Activated T-cell treated with anti-CD3 and anti-CD28 coated beads, Interleukin-2, amount 50 U/mL, for 24 hours (primary cell): ENCODE measurements around the gene KIAA1586.
A peak's percentile ranks its signal among the peaks of the same experiment; 100 is the strongest.
"Not testable (repeated sequence)": the region's sequence is repeated elsewhere in the genome, so short reads cannot be mapped to it uniquely, and the experiment has no call there.

Source experiments
- DNase-seq: peaks from one replicate; pipeline ENCODE4 v3.0.0-alpha.2; 2020
- H3K27ac Mint-ChIP-seq: 2 replicates; pipeline ENCODE4 v1.8.0; 2020; ENCODE audit warnings: mild to moderate bottlenecking, mixed read lengths
- H3K27me3 Mint-ChIP-seq: 2 replicates; pipeline ENCODE4 v1.8.0; 2020; ENCODE audit warnings: mixed read lengths
- H3K36me3 Mint-ChIP-seq: 2 replicates; pipeline ENCODE4 v1.8.0; 2020; ENCODE audit warnings: low read depth, mixed read lengths
- H3K4me1 Mint-ChIP-seq: 2 replicates; pipeline ENCODE4 v1.8.0; 2020; ENCODE audit warnings: low read depth, mixed read lengths
- H3K4me3 Mint-ChIP-seq: 2 replicates; pipeline ENCODE4 v1.8.0; 2020; ENCODE audit warnings: mild to moderate bottlenecking, moderate library complexity, mixed read lengths
- H3K9me3 Mint-ChIP-seq: 2 replicates; pipeline ENCODE4 v1.8.0; 2020; ENCODE audit warnings: mixed read lengths

The KIAA1586 gene

DNA sequence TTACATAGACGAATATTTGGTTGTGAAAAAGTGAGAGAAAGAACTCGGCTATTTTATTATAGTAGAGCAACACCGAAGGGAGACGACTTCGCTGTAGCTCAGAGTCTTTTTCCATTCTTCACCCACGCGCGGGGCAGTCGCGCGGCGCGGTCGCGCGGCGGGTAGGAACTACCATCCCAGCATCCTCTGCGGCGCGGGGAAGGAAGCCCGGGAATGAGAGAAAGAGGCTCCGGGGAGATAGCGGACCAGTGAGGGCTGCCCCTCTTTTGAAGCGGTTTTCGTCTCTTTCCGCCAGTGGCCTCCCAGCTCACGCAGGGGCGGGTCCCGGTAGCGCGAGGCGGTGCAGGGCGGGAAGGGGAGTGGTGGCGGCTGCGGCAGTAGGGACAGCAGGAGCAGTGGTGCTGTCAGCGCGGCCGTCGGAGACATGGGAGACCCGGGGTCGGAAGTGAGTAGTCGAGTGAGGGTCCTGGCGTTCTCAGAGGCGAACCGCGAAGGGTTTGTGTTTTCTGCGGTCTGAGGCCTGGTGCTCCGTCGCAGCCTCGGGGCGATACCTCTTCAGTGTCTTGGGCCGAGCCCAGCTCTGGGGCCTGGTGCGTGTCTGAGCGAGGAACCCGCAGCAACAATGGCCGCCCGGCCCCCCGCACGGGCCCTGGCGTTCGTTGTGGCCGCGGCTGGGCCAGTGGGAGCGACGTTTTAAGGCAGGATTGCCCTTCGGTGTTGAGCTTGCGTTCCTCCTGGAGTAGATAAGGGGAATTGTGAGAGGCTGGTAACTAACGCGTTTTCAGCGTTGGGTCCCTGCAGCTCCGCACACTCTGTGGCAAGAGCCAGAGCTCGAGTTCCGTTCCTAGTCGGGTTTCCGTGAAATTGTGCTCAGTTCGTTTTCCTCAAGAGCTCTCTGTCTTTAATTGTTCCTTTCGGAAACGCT lies at the start of gene KIAA1586:
Gene KIAA1586, plus strand, starts transcription at position 362 of the 925 bp plus-strand sequence. Its CDS starts 63 bp downstream, at position 425.
- Mint-ChIP-seq H3K27me3 (peaks cover 33% of the 10 kb centered on the region), H3K27ac (peak within 1 kb of the TSS; percentile 93), H3K36me3 (peaks cover 38% of the 10 kb centered on the region), H3K4me1 (peaks cover 29% of the 10 kb centered on the region), H3K4me3 (peak within 1 kb of the TSS; percentile 89)
- H3K9me3 Mint-ChIP-seq = not testable (repeated sequence)
- peak; percentile 89 for DNase-seq

DNA sequence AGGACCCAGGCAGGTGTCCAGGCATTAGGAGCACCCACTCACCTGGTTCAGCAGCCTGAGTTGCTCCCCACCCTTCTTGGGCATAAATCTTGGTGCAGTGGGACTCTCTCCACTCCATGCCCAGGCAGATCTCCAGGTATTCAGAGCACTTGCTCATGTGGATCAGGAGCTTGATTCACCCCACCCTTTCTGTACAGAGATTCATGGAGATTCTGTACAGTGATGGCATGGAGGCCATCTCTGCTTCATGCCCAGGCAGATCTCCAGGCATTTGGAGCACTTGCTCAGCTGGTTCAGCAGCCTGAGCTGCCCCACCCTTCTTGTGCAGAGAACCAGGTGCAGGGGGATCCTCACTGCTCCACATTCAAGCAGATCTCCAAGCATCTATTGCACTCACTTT lies 47.4 kb upstream of the KIAA1586 start:
- no peaks in the 10 kb centered on the region for H3K36me3 Mint-ChIP-seq
- no peak overlapping the region for H3K27ac Mint-ChIP-seq
- no peak for DNase-seq
- H3K27me3 Mint-ChIP-seq = peaks cover 18% of the 10 kb centered on the region
- H3K4me3 Mint-ChIP-seq = no peak overlapping the region
- no peaks in the 10 kb centered on the region for H3K4me1 Mint-ChIP-seq
- no peaks in the 10 kb centered on the region for H3K9me3 Mint-ChIP-seq

DNA sequence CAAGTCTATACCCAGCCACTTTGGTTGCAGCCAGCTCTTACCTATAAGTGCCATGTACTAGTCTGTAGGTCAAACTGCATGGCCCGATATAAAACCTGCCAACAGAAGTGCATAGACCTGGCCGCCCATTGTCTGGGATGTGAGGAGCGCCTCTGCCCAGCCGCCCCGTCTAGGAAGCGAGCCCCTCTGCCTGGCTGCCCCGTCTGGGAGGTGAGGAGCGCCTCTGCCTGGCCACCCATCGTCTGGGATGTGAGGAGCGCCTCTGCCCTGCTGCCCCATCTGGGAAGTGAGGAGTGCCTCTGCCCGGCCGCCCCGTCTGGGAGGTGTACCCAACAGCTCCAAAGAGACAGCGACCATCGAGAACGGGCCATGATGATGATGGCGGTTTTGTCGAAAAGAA lies 46.7 kb upstream of the KIAA1586 start:
- not testable (repeated sequence) for H3K27ac Mint-ChIP-seq

DNA sequence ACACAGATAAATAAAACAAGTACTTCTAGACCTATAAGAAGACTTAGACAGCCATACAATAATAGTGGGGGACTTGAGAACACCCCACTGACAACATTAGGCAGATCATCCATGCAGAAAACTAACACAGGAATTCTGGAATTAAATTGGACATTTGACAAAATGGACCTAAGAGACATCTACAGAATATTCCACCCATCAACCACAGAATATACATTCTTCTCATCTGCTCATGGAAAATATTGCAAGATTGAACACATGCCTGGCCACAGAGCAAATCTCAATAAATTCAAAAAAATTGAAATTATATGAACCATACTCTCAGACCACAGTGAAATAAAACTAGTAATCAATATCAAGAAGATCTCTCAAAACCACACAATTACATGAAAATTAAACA lies 44.3 kb upstream of the KIAA1586 start:
- H3K4me1 Mint-ChIP-seq = no peaks in the 10 kb centered on the region
- no peak for DNase-seq
- peaks cover 14% of the 10 kb centered on the region for H3K27me3 Mint-ChIP-seq
- no peak overlapping the region for H3K27ac Mint-ChIP-seq
- no peak overlapping the region for H3K4me3 Mint-ChIP-seq
- no peaks in the 10 kb centered on the region for H3K36me3 Mint-ChIP-seq
- no peaks in the 10 kb centered on the region for H3K9me3 Mint-ChIP-seq

More for the DNA sequence above, 46.7 kb upstream of the KIAA1586 start:
- not testable (repeated sequence) for DNase-seq, H3K36me3 Mint-ChIP-seq, H3K4me3 Mint-ChIP-seq, H3K4me1 Mint-ChIP-seq, H3K9me3 Mint-ChIP-seq
- H3K27me3 Mint-ChIP-seq = peaks cover 17% of the 10 kb centered on the region

DNA sequence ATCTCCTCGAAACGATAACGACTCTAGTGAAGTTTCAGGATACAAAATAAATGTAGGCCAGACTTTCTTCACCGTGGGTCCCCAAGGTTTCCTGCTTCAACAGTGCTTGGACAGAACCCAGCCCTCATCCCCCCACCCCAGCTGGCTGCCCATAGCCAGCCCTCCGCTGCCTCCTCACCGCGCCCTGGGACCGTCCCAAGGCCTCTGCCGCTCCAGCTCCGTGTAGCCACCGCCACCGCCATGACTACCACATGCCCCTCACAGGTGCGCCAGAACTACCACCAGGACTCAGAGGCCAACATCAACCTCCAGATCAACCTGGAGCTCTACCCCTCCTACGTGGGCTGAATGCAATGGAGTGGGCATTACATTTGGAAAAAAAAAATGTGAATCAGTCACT lies 42.2 kb upstream of the KIAA1586 start:
- Mint-ChIP-seq H3K4me1 (no peaks in the 10 kb centered on the region), H3K27ac (no peak overlapping the region), H3K36me3 (no peaks in the 10 kb centered on the region), H3K4me3 (no peak overlapping the region), H3K27me3 (peaks cover 5% of the 10 kb centered on the region), H3K9me3 (no peaks in the 10 kb centered on the region)
- no peak for DNase-seq

- Mint-ChIP-seq H3K36me3 (no peaks in the 10 kb centered on the region), H3K27ac (no peak overlapping the region), H3K27me3 (peaks cover 4% of the 10 kb centered on the region), H3K9me3 (no peaks in the 10 kb centered on the region), H3K4me1 (no peaks in the 10 kb centered on the region), H3K4me3 (no peak overlapping the region)
- DNase-seq = no peak
Measured at GRCh38 chr6:57006101-57006500, 40.4 kb upstream of the KIAA1586 start.

- not testable (repeated sequence) for H3K36me3 Mint-ChIP-seq, H3K27ac Mint-ChIP-seq, H3K4me1 Mint-ChIP-seq, H3K4me3 Mint-ChIP-seq, H3K9me3 Mint-ChIP-seq, DNase-seq, H3K27me3 Mint-ChIP-seq
Measured at GRCh38 chr6:57008069-57008468, 38.4 kb upstream of the KIAA1586 start.

DNA sequence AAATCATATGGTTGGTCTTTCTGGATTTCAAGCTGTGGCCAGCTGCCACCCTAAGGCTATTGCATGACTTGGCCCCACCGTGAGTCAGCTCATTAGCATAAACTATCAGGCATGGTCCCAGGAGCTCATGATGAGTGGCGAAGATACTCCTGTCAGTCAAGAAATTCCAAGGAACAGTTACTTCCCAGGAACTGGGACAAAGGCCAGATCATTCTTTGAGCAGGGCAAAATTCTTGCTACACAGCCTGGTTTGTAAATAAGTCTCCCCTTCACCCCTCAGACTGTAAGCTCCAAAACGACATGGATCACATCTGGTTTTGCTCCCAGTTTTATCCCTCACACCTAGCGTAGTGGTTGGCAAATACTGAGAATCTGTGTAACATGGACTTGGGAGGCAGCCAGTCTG lies 33.0 kb upstream of the KIAA1586 start:
- no peak for DNase-seq
- Mint-ChIP-seq H3K4me1 (no peaks in the 10 kb centered on the region), H3K27me3 (peaks cover 12% of the 10 kb centered on the region), H3K9me3 (no peaks in the 10 kb centered on the region), H3K36me3 (no peaks in the 10 kb centered on the region), H3K4me3 (no peak overlapping the region), H3K27ac (no peak overlapping the region)

GRCh38 chr6:57017069-57017468 lies 29.4 kb upstream of the KIAA1586 start:
- Mint-ChIP-seq H3K36me3 (no peaks in the 10 kb centered on the region), H3K27me3 (peaks cover 8% of the 10 kb centered on the region), H3K4me3 (no peak overlapping the region), H3K4me1 (no peaks in the 10 kb centered on the region), H3K9me3 (no peaks in the 10 kb centered on the region), H3K27ac (no peak overlapping the region)
- DNase-seq = no peak

GRCh38 chr6:57017841-57018240 lies 28.7 kb upstream of the KIAA1586 start:
- Mint-ChIP-seq H3K27me3 (peaks cover 8% of the 10 kb centered on the region), H3K36me3 (no peaks in the 10 kb centered on the region), H3K9me3 (no peaks in the 10 kb centered on the region), H3K4me3 (no peak overlapping the region), H3K4me1 (no peaks in the 10 kb centered on the region), H3K27ac (no peak overlapping the region)
- no peak for DNase-seq

- no peak overlapping the region for H3K27ac Mint-ChIP-seq
- H3K4me1 Mint-ChIP-seq = no peaks in the 10 kb centered on the region
- no peak overlapping the region for H3K4me3 Mint-ChIP-seq
Measured at GRCh38 chr6:57019434-57019833, 27.1 kb upstream of the KIAA1586 start.

DNA sequence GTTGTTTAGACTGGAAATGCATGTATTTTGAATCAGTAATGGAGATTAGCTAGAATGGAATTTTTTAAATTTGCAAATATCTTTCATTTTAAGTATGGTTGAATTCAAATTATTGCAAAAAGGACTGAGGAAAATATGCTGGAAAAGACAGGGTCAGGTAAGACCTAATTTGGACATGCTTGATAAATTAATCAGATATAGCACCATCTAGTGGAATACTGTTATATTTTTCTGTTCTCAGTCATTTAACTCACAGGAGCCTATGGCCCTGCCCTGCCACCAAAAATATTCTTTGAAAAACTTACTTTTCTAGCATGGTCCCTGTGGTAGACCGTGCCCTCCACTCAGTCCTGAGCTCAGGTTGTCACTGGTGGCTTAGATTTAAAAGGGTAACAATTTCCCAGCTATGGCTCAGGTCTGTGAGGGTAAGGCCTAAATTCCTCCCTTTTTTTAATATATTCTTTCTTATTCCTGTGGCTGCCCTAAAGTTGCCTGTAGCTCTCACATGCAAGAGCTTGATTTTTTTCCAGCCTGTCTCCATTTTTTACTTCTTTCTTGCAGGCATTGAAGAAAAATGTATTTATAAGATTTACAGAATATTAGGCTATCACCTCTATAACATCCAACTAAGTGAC lies 25.3 kb upstream of the KIAA1586 start:
- no peak for DNase-seq
- Mint-ChIP-seq H3K4me1 (no peaks in the 10 kb centered on the region), H3K27me3 (peaks cover 3% of the 10 kb centered on the region), H3K27ac (no peak overlapping the region), H3K9me3 (peaks cover 15% of the 10 kb centered on the region), H3K4me3 (no peak overlapping the region), H3K36me3 (no peaks in the 10 kb centered on the region)

More at GRCh38 chr6:57019434-57019833, 27.1 kb upstream of the KIAA1586 start:
- H3K27me3 Mint-ChIP-seq = peaks cover 6% of the 10 kb centered on the region
- peaks cover 5% of the 10 kb centered on the region for H3K9me3 Mint-ChIP-seq
- DNase-seq = no peak
- H3K36me3 Mint-ChIP-seq = no peaks in the 10 kb centered on the region

DNA sequence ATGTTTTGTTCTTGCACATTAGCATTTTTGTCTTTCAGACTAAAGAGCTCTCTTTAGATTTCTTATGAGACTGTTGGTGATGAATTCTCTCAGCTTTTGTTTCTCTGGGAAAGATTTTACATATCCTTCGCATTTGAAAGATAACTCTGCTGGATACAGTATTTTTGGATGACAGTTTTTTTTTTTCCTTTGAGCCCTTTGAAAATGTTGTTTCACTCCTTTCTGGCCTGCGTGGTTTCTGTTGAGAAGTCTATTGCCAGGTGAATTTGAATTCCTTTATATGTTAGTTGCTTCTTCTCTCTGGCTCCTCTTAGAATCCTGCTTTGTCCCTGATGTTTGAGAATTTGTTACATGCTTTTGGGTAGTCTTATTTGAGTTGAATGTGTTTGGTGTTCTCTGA lies 22.2 kb upstream of the KIAA1586 start:
- Mint-ChIP-seq H3K4me1 (no peaks in the 10 kb centered on the region), H3K4me3 (no peak overlapping the region), H3K36me3 (no peaks in the 10 kb centered on the region), H3K27ac (no peak overlapping the region), H3K27me3 (peaks cover 12% of the 10 kb centered on the region), H3K9me3 (peaks cover 15% of the 10 kb centered on the region)
- DNase-seq = no peak

DNA sequence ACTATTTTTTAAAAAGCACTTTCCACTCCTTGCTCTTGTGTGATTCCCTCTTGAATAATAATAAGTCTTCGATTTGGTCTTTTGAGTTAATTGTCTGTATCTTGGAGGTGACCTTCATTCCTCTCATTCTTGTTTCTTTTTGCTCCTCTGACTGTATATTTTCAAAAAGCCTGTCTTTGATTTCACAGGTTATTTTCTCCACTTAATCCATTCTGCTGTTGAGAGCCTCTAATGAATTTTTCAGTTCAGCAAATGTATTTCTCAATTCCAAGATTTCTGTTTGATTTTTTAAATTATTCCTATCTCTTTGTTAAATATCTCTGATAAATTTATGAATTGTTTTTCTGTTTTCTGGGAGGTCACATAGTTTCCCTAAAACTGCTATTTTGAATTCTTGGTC lies 21.7 kb upstream of the KIAA1586 start:
- Mint-ChIP-seq H3K4me3 (no peak overlapping the region), H3K27me3 (peaks cover 16% of the 10 kb centered on the region), H3K36me3 (no peaks in the 10 kb centered on the region), H3K4me1 (no peaks in the 10 kb centered on the region), H3K27ac (no peak overlapping the region), H3K9me3 (peaks cover 15% of the 10 kb centered on the region)
- DNase-seq = no peak

DNA sequence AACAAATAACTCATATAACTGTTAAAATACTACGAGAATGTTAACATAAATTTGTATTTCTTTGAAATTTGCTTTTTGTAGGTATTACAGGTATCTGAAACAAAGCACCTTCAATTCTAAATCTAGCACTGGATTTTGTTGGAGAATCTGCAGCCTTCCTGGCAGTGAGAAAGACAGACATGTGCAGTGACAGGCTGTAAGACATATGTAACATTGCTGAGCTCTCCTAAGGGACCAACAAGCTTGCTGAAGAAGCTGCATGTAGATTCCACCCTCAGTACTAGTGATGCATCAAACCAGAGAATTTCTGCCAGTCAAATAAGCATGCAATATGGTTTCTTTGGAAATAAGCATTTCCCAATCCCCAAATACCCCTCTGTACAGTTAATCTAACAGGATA lies 20.5 kb upstream of the KIAA1586 start:
- Mint-ChIP-seq H3K36me3 (no peaks in the 10 kb centered on the region), H3K4me1 (no peaks in the 10 kb centered on the region), H3K27me3 (peaks cover 16% of the 10 kb centered on the region), H3K9me3 (peaks cover 15% of the 10 kb centered on the region), H3K27ac (no peak overlapping the region), H3K4me3 (no peak overlapping the region)
- no peak for DNase-seq
